Activated CD4-positive, alpha-beta memory T cell treated with anti-CD3 and anti-CD28 coated beads, Interleukin-2, amount 10 ng/mL, durations not matched to agents 7 days and 5 days (primary cell): ENCODE data around the gene ADA. TPM values are rescaled to one million over a fixed set of nuclear protein-coding genes. Genes with fewer than 3 reads are reported as not detected.
"Not testable (repeated sequence)": the region's sequence is repeated elsewhere in the genome, so short reads cannot be mapped to it uniquely, and the experiment has no call there.

ENCODE experiments used
- CTCF ChIA-PET: fragments of 350-600 bp; sonication (Branson Sonifier 250); formaldehyde crosslinking; loops from one replicate; lab custom pipeline; 2021; ENCODE audit warnings: antibody characterized with exemption, inconsistent platforms; lab: Charles Lee
- POLR2A ChIA-PET: fragments of 350-600 bp; sonication (Branson Sonifier 250); formaldehyde crosslinking; loops from one replicate; lab custom pipeline; 2021; ENCODE audit warnings: antibody characterized with exemption; lab: Charles Lee
- DNase-seq: peaks from one replicate; pipeline ENCODE4 v3.0.0-alpha.2; 2020
- H3K27ac Mint-ChIP-seq: one replicate; pipeline ENCODE4 v1.8.0; 2021; ENCODE audit warnings: mild to moderate bottlenecking, mixed read lengths
- H3K27me3 Mint-ChIP-seq: one replicate; pipeline ENCODE4 v1.8.0; 2021; ENCODE audit warnings: mixed read lengths
- H3K36me3 Mint-ChIP-seq: one replicate; pipeline ENCODE4 v1.8.0; 2021; ENCODE audit warnings: low read depth, mixed read lengths
- H3K4me1 Mint-ChIP-seq: one replicate; pipeline ENCODE4 v1.8.0; 2021; ENCODE audit warnings: mixed read lengths
- H3K4me3 Mint-ChIP-seq: one replicate; pipeline ENCODE4 v1.8.0; 2021; ENCODE audit warnings: mild to moderate bottlenecking, mixed read lengths
- H3K9me3 Mint-ChIP-seq: one replicate; pipeline ENCODE4 v1.8.0; 2021; ENCODE audit warnings: mixed read lengths
- total RNA-seq, 2 experiments: library from RNA; stranded (reverse); gene quantifications; one replicate each; pipeline ENCODE4 v1.2.3, GENCODE V29; 2021

ADA gene
- 10 to 100 TPM; 79.0 to 79.7 TPM for total RNA-seq

DNA sequence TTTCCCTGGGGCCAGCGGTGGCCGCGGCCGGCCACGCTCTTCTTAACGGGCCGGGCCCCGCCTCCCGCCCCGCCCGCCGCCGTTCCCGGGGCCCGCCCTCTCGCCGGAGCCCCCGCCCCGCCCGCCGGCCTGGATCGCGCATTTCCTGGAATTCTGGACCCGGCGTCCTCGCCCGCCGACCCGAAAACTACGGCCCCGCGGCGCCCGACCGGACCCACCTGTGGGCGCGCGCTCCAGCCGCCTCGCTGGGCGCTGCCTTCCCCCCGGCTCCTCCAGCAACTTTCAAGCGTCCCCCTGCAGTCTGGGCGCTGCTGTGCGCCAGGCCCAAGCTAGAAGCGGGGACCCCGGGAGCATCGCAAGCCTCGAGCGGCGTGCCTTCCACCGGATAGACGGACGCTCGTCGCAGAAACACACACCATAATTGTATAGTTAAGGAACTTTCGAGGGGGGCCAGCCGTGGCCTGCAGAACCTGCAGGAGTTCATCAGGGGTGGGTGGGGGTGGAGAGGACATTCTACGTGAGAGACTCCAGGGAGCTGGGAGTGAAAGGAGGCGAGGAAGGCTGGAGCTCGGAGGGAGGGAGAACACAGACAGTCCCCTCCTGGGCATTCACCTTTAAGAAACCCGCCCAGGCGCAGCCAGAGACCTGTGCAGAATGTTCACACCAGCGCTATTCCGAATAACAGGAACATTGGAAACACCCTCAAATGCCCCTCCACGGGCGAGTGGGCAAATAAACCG is at the start of gene ADA:
Gene ADA (minus strand): TSS at position 16 of the 740 bp plus-strand sequence. CDS start 92 bp downstream, outside the sequence.
- ChIA-PET POLR2A (interaction anchor here (0.8 to 3.4 kb wide), 9 partner anchors 9 to 441 kb away, joined by 3 to 15 read pairs (median 4); partner anchors contain the start of genes OSER1, SERINC3 and YWHAB), CTCF (interaction anchor here (1.2 to 4.1 kb wide), 2 partner anchors 21 to 31 kb away, joined by 3 to 29 read pairs; no protein-coding TSS in a partner anchor)
- H3K4me3 Mint-ChIP-seq: peak within 1 kb of the TSS; percentile 96
- no peaks in the 10 kb centered on the region for H3K27me3 Mint-ChIP-seq
- peaks cover 29% of the 10 kb centered on the region for H3K36me3 Mint-ChIP-seq
- peaks cover 52% of the 10 kb centered on the region for H3K4me1 Mint-ChIP-seq
- peak; percentile 61 for DNase-seq
- no peaks in the 10 kb centered on the region for H3K9me3 Mint-ChIP-seq
- H3K27ac Mint-ChIP-seq: peak within 1 kb of the TSS; percentile 81

GRCh38 chr20:44700306-44700705 is 48.8 kb upstream of the ADA start:
- Mint-ChIP-seq H3K27ac (no peak overlapping the region), H3K36me3 (no peaks in the 10 kb centered on the region), H3K4me1 (peaks cover 1% of the 10 kb centered on the region), H3K4me3 (no peak overlapping the region), H3K27me3 (no peaks in the 10 kb centered on the region), H3K9me3 (no peaks in the 10 kb centered on the region)
- ChIA-PET CTCF (interaction anchor here (1.3 kb wide), 1 partner anchor 15 kb away, joined by 5 read pairs; no protein-coding TSS in a partner anchor), POLR2A (interaction anchor here (1.0 kb wide), 1 partner anchor 133 kb away, joined by 3 read pairs; no protein-coding TSS in a partner anchor)
- DNase-seq: no peak

GRCh38 chr20:44698351-44698750 is 46.9 kb upstream of the ADA start:
- DNase-seq: no peak
- ChIA-PET CTCF (no interaction called here), POLR2A (no interaction called here)
- H3K4me3 Mint-ChIP-seq: no peak overlapping the region
- peaks cover 3% of the 10 kb centered on the region for H3K4me1 Mint-ChIP-seq
- H3K27ac Mint-ChIP-seq: no peak overlapping the region
- no peaks in the 10 kb centered on the region for H3K9me3 Mint-ChIP-seq
- H3K36me3 Mint-ChIP-seq: no peaks in the 10 kb centered on the region
- H3K27me3 Mint-ChIP-seq: no peaks in the 10 kb centered on the region

GRCh38 chr20:44697041-44697440 is 45.5 kb upstream of the ADA start:
- not testable (repeated sequence) for H3K27me3 Mint-ChIP-seq, H3K27ac Mint-ChIP-seq

GRCh38 chr20:44696315-44696714 is 44.8 kb upstream of the ADA start:
- H3K4me1 Mint-ChIP-seq: peaks cover 3% of the 10 kb centered on the region
- POLR2A ChIA-PET: no interaction called here
- peaks cover 4% of the 10 kb centered on the region for H3K27me3 Mint-ChIP-seq
- CTCF ChIA-PET: interaction anchor here (1.0 to 1.9 kb wide), 3 partner anchors 9 to 13 kb away, joined by 3 to 7 read pairs (median 6); no protein-coding TSS in a partner anchor
- H3K9me3 Mint-ChIP-seq: no peaks in the 10 kb centered on the region
- H3K36me3 Mint-ChIP-seq: no peaks in the 10 kb centered on the region
- H3K27ac Mint-ChIP-seq: no peak overlapping the region
- DNase-seq: no peak
- no peak overlapping the region for H3K4me3 Mint-ChIP-seq

More at GRCh38 chr20:44697041-44697440, 45.5 kb upstream of the ADA start:
- POLR2A ChIA-PET, H3K9me3 Mint-ChIP-seq, DNase-seq, H3K4me1 Mint-ChIP-seq, H3K4me3 Mint-ChIP-seq, H3K36me3 Mint-ChIP-seq: not testable (repeated sequence)
- CTCF ChIA-PET: interaction anchor here (1.0 to 1.9 kb wide), 3 partner anchors 9 to 14 kb away, joined by 3 to 7 read pairs (median 6); no protein-coding TSS in a partner anchor

DNA sequence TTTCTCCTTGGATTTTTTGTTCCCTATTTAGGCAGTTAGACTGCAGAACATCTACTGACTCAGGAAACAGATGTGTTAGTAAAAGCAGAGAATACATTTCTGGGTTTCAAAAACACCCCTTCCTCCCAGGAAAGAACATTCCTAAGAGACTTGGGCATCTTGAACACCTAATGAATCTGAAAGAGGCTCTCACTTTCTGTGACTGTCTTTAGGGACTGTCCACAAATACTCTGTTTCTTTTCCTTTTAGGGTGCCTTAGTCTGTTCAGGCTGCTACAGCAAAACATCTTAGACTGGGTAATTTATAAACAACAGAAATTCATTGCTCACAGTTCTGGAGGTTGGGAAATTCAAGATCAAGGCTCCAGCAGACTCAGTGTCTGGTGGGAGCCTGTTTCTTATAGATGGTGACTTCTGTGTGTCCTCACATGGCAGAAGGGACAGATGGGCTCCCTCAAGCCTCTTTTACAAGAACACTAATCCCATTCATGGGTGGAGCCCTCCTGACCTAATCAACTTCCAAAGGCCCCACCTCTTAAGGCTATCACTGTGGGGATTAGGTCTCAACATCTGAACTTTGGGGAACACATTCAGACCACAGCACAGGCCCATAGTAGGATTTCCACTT is 44.3 kb upstream of the ADA start:
- ChIA-PET POLR2A (interaction anchor here (1.0 kb wide), 1 partner anchor 11 kb away, joined by 3 read pairs; no protein-coding TSS in a partner anchor), CTCF (interaction anchor here (1.3 to 1.9 kb wide), 2 partner anchors 10 to 13 kb away, joined by 6 to 7 read pairs; no protein-coding TSS in a partner anchor)
- Mint-ChIP-seq H3K27ac (no peak overlapping the region), H3K9me3 (no peaks in the 10 kb centered on the region), H3K4me1 (peaks cover 3% of the 10 kb centered on the region), H3K27me3 (peaks cover 10% of the 10 kb centered on the region), H3K4me3 (no peak overlapping the region), H3K36me3 (no peaks in the 10 kb centered on the region)
- DNase-seq: no peak

GRCh38 chr20:44695295-44695673 is 43.8 kb upstream of the ADA start:
- H3K9me3 Mint-ChIP-seq: no peaks in the 10 kb centered on the region
- H3K4me3 Mint-ChIP-seq: no peak overlapping the region
- H3K27me3 Mint-ChIP-seq: peaks cover 10% of the 10 kb centered on the region
- POLR2A ChIA-PET: interaction anchor here (1.0 kb wide), 1 partner anchor 11 kb away, joined by 3 read pairs; no protein-coding TSS in a partner anchor
- no peak for DNase-seq
- CTCF ChIA-PET: no interaction called here
- H3K36me3 Mint-ChIP-seq: no peaks in the 10 kb centered on the region
- no peak overlapping the region for H3K27ac Mint-ChIP-seq
- H3K4me1 Mint-ChIP-seq: peaks cover 3% of the 10 kb centered on the region

DNA sequence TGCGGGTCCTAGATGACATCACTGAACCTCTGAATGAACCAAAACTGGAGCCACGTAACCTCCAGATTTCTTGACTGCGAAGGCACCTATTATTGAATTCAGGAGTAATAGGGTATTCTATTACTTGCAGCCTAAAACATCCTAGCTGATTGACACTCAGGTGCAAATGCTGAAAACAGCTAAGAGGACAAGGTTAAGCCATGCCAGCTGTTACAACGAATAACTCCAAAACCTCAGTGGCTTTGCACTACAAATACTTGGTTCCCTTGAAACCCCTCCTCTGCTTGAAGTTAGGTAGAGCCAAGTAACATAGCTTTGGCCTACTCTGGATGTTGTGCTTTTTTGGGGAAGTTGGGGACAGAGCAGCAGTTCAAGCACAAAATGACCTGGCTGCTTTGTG is 42.7 kb upstream of the ADA start:
- Mint-ChIP-seq H3K9me3 (no peaks in the 10 kb centered on the region), H3K4me1 (peaks cover 3% of the 10 kb centered on the region), H3K36me3 (no peaks in the 10 kb centered on the region), H3K27ac (no peak overlapping the region), H3K4me3 (no peak overlapping the region), H3K27me3 (peaks cover 10% of the 10 kb centered on the region)
- CTCF ChIA-PET: no interaction called here
- DNase-seq: no peak
- POLR2A ChIA-PET: no interaction called here

- ChIA-PET POLR2A (no interaction called here), CTCF (no interaction called here)
- Mint-ChIP-seq H3K4me3 (no peak overlapping the region), H3K36me3 (no peaks in the 10 kb centered on the region), H3K27ac (no peak overlapping the region), H3K4me1 (peaks cover 3% of the 10 kb centered on the region), H3K27me3 (peaks cover 10% of the 10 kb centered on the region), H3K9me3 (no peaks in the 10 kb centered on the region)
- no peak for DNase-seq
Measured at GRCh38 chr20:44693627-44694026, 42.1 kb upstream of the ADA start.

GRCh38 chr20:44692932-44693480 is 41.5 kb upstream of the ADA start:
- Mint-ChIP-seq H3K4me3 (no peak overlapping the region), H3K9me3 (no peaks in the 10 kb centered on the region), H3K27ac (no peak overlapping the region), H3K36me3 (no peaks in the 10 kb centered on the region), H3K4me1 (peaks cover 3% of the 10 kb centered on the region), H3K27me3 (peaks cover 10% of the 10 kb centered on the region)
- ChIA-PET CTCF (no interaction called here), POLR2A (no interaction called here)
- no peak for DNase-seq

GRCh38 chr20:44691424-44692423 is 40.2 kb upstream of the ADA start:
- peaks cover 3% of the 10 kb centered on the region for H3K4me1 Mint-ChIP-seq
- POLR2A ChIA-PET: interaction anchor here (0.6 kb wide), 1 partner anchor 253 kb away, joined by 3 read pairs; no protein-coding TSS in a partner anchor
- DNase-seq: no peak
- no peak overlapping the region for H3K4me3 Mint-ChIP-seq
- no peaks in the 10 kb centered on the region for H3K9me3 Mint-ChIP-seq
- no peaks in the 10 kb centered on the region for H3K36me3 Mint-ChIP-seq
- H3K27ac Mint-ChIP-seq: no peak overlapping the region
- H3K27me3 Mint-ChIP-seq: peaks cover 13% of the 10 kb centered on the region
- CTCF ChIA-PET: interaction anchor here (1.0 kb wide), 1 partner anchor 9 kb away, joined by 5 read pairs; no protein-coding TSS in a partner anchor
